Testis (tissue), 2 donors: Measurements from ENCODE around the gene TM9SF3.

Experiments used
- POLR2A ChIP-seq: fragments of 450-650 bp; IDR thresholded peaks from one replicate; pipeline ENCODE4 v1.6.1; 2017; ENCODE audit warnings: antibody characterized with exemption, mild to moderate bottlenecking, moderate library complexity
- TF ChIP-seq, protein P1 (sequence below), 3 experiments: fragments of 450-650 bp in 2 of 3; fragments of 200-600 bp in 1 of 3; sonication (generic) in 1 of 3; IDR thresholded peaks; one replicate each; pipeline ENCODE4 v1.5.1; 2016 to 2019; ENCODE audit warnings: antibody characterized with exemption in 3 of 3, mild to moderate bottlenecking in 2 of 3, moderate library complexity in 1 of 3

GRCh38 chr10:96560966-96561887 lies 25.6 kb downstream of the TM9SF3 start:
- TF ChIP-seq, protein P1, sequence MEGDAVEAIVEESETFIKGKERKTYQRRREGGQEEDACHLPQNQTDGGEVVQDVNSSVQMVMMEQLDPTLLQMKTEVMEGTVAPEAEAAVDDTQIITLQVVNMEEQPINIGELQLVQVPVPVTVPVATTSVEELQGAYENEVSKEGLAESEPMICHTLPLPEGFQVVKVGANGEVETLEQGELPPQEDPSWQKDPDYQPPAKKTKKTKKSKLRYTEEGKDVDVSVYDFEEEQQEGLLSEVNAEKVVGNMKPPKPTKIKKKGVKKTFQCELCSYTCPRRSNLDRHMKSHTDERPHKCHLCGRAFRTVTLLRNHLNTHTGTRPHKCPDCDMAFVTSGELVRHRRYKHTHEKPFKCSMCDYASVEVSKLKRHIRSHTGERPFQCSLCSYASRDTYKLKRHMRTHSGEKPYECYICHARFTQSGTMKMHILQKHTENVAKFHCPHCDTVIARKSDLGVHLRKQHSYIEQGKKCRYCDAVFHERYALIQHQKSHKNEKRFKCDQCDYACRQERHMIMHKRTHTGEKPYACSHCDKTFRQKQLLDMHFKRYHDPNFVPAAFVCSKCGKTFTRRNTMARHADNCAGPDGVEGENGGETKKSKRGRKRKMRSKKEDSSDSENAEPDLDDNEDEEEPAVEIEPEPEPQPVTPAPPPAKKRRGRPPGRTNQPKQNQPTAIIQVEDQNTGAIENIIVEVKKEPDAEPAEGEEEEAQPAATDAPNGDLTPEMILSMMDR (IDR thresholded peaks at IDR 0.05) = no peak
- TF ChIP-seq POLR2A = no peak
